GM12872 (cell line): ENCODE data around the gene SORCS2.

Experiments used
- CTCF ChIP-seq: IDR thresholded peaks from 3 replicates; pipeline ENCODE4 v1.5.1; 2011; ENCODE audit warnings: low read depth, mild to moderate bottlenecking, low read length, moderate library complexity; ENCODE audit not compliant: insufficient read depth

The SORCS2 gene

DNA sequence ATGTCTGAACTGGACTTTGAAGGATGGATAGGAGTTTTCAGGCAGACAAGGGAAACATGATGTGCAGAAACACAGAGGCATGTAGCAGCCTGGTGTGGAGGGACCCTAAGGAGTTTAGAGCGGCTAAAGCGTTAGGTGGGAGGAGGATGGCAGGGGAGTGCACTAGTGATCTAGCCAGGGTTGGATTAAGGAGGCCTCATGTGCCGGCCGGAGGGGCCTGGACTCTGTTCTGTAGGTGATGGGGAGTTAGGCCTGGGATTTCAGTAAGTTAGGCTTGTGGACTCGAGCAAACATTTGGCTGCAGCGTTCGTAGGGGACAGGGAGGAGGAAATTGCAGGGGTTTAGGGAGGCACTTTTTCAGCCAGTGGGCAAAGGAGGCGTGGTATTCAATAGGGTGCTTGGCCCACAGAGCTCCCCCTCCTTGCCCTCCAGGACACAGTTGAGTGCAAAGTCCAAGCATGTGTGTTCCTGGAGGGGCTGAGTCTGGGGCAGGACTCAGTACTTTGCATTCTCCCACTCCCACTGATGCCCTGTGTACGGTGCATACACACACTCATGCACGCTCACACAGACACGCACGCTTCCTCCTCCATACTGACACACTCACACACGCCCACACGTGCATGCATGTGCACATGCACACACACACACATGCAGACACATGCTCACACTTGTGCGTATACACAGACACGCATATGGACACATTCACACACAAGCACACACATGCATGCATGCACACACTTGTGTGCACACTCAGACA, 223.8 kb downstream of the SORCS2 start:
- TF ChIP-seq CTCF = no peak

DNA sequence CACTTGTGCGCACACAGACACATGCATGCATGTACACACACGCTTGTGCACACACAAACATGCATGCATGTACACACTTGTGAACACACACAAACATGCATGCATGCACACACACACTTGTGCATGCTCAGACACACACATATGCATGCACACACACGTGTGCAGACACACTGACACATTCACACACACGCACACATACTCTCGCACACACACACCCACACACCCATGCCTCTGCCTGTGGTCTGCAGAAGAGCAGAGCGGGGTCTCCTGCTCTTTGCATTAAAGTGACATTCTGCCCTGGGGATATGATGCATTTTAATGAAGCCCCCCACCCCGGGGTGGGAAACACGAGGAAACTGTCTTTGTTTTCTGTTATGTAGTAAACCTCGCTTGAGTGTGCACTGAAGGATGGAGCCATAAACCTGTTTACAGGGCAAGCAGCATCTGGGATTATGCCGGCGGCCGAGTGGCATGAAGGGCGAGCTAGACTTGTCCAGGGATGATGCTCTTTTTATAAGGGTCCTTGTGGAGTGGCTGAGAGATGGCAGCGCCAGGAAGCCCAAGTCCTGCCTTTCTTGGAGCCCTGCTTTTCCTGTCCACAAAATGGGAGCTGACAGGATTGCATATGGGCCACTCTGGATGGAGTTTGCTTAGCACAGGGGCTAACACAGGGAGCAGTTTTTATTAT, 224.6 kb downstream of the SORCS2 start:
- no peak for TF ChIP-seq CTCF

- TF ChIP-seq CTCF = no peak
Measured at GRCh38 chr4:7417639-7418038, 225.3 kb downstream of the SORCS2 start.

DNA sequence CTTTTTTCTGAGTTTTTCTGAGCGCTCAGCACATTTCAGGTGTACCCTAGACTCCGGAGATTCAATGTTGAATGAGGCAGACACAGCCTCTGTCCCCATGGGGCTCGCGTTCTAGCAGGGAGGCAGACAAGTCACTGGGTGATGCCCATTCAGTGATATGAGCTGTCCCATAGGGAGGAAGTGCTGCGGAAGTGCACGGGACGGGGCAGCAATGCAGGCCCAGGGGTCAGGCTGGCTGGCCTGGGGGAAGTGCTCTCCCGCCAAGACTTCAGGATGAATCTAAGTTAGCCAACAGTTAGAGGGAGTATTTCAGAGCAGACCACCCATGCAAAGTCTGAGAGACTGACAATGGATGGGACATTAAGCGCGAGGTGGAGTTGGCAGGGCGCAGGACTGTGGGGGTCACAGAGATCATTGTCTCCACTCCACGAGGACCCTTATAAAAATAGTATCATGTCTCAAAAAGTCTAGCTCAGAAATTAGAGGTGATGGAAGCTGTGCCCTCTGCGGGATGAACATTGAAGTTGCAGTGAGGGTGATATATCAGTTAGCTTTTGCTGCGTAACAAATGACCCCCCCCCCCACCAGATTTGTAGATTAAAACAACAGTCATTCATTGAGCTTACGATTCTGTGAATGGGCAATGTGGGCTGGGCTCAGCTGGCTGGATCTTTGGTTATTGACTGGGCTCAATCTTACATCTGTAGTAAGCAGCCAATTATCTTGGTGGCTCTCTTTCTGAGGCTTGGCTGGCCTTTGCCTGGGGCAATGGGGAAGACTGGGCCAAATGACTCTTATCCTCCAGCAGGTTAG, 226.0 kb downstream of the SORCS2 start:
- TF ChIP-seq CTCF = no peak; the same call in 2 of the 3 replicates

DNA sequence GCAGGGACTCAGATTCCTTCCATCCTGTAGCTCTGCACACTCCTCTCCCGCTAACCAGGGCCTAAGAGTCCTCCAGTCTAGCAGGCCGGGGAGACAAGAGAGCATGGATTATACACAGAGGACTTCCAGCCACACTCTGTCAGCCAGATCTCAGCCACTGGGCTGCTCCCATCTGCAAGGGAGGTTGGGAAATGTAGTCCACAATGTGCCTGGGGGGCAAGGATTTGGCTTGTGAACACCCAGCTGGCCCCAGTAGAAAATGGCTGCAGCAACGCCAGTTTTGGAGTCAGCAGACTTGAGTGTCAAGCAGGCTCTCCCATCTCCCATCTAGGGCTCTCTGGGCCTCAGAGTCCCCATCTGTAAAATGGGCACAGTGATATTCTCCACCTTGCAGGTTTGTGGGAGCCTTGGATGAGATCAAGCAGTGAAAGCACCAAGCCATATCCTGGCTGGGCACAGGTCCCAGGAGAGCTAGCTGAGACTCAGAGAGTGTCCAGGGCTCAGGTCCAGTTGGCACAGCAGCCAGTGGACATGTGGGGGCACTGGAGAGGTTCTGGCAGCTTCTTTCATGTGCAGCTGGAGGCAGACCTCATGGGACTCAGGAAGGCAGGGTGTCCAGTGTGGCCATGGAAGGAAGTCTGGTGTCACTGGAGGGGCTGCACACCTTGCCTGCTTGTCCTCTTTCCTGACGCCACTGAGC, 227.8 kb downstream of the SORCS2 start:
- no peak for TF ChIP-seq CTCF

- no peak for TF ChIP-seq CTCF
Measured at GRCh38 chr4:7420661-7421040, 228.3 kb downstream of the SORCS2 start.
